ENCODE data around the gene PITPNM3. TPM values are rescaled to one million over a fixed set of nuclear protein-coding genes. Genes with fewer than 3 reads are reported as not detected.

The PITPNM3 gene
- total RNA-seq, 1 experiment from 2014 or later = 0.04 TPM

- H3K36me3 ChIP-seq (ENCODE audit: insufficient read depth, low read length) = no peaks in the 10 kb centered on the region
- no peaks in the 10 kb centered on the region for H3K9me3 ChIP-seq (ENCODE audit: low read length)
- DNase-seq = no peak
- no peak overlapping the region for H3K4me3 ChIP-seq (ENCODE audit: low read length)
- H2AFZ ChIP-seq (ENCODE audit: low read length) = no peak overlapping the region
- no peaks in the 10 kb centered on the region for H3K79me2 ChIP-seq (ENCODE audit: low read length)
- no peaks in the 10 kb centered on the region for H3K4me1 ChIP-seq (ENCODE audit: low read length)
- H3K9me2 ChIP-seq (replicated peaks; ENCODE audit: insufficient read depth, low read length) = no peaks in the 10 kb centered on the region
- H3K27ac ChIP-seq (ENCODE audit: low read length) = no peak overlapping the region
- no peaks in the 10 kb centered on the region for H3K27me3 ChIP-seq (ENCODE audit: low read length)
- H3K9ac ChIP-seq (ENCODE audit: low read length) = no peak overlapping the region
- H3K4me2 ChIP-seq (ENCODE audit: low read depth, low read length, poor library complexity, severe bottlenecking) = no peak overlapping the region
- H4K20me1 ChIP-seq (ENCODE audit: insufficient read depth, low read depth, low read length) = no peaks in the 10 kb centered on the region
These were observed 154.1 kb downstream of the PITPNM3 start for GRCh38 chr17:6402258-6402657.

Small RNA genes lying within 50 kb of the gene (small RNA-seq; reads per million reads assigned to genes)
- gene RF00017 (not detected), gene RNA5SP435 (0.12 reads per million)

Other genes with a start within 250 kb of the PITPNM3 start
- not detected in 2 replicates for gene AIPL1, start 121.4 kb downstream of the PITPNM3 start, total RNA-seq (2014; rRNA removed; shearing (Covaris generic); ENCODE audit: low replicate concordance)
- not detected in 2 replicates for gene PIMREG, start 112.1 kb downstream of the PITPNM3 start, total RNA-seq (2014; rRNA removed; shearing (Covaris generic); ENCODE audit: low replicate concordance)
- gene KIAA0753, start 84.2 kb upstream of the PITPNM3 start, total RNA-seq (2014; rRNA removed; shearing (Covaris generic); ENCODE audit: low replicate concordance) = 13.7 and 30.5 TPM in 2 replicates
- gene TXNDC17, start 84.5 kb upstream of the PITPNM3 start, total RNA-seq (2014; rRNA removed; shearing (Covaris generic); ENCODE audit: low replicate concordance) = 75.4 and 83.2 TPM in 2 replicates
- gene MED31, start 95.0 kb upstream of the PITPNM3 start, total RNA-seq (2014; rRNA removed; shearing (Covaris generic); ENCODE audit: low replicate concordance) = 11.0 and 45.3 TPM in 2 replicates
- 0.18 TPM in 1 of 2 replicates, not detected in the other for gene C17orf100, start 95.2 kb upstream of the PITPNM3 start, total RNA-seq (2014; rRNA removed; shearing (Covaris generic); ENCODE audit: low replicate concordance)
- gene SLC13A5, start 156.8 kb upstream of the PITPNM3 start, total RNA-seq (2014; rRNA removed; shearing (Covaris generic); ENCODE audit: low replicate concordance) = not detected in 2 replicates
- gene XAF1, start 199.5 kb upstream of the PITPNM3 start, total RNA-seq (2014; rRNA removed; shearing (Covaris generic); ENCODE audit: low replicate concordance) = 4.7 and 8.3 TPM in 2 replicates
- gene FBXO39, start 219.7 kb upstream of the PITPNM3 start, total RNA-seq (2014; rRNA removed; shearing (Covaris generic); ENCODE audit: low replicate concordance) = not detected in 2 replicates

All from Karpas-422 (cell line).